ENCODE measurements around the gene CD151. TPM values are rescaled to one million over a fixed set of nuclear protein-coding genes. Genes with fewer than 3 reads are reported as not detected.

Gene CD151
- polyA plus RNA-seq, 1 donor (not counting 4 experiments of a cell fraction or from before 2014, with no cell fraction given), result 434 TPM

GRCh38 chr11:820655-821511 lies 11.9 kb upstream of the CD151 start:
- peaks cover 0 to 8% of the 10 kb centered on the region in 2 experiments for H3K36me3 ChIP-seq (ENCODE audit: control insufficient read depth in 2 of 2, extremely low read depth in 1 of 2, insufficient read depth in 2 of 2, low read length in 2 of 2)

GRCh38 chr11:821512-822371 lies 11.0 kb upstream of the CD151 start:
- no peaks in the 10 kb centered on the region for H3K9me3 ChIP-seq (ENCODE audit: control insufficient read depth, low read depth, low read length)
- TF ChIP-seq CTCF (optimal IDR thresholded peaks at IDR 0.05 in 1 of 3, IDR thresholded peaks at IDR 0.05 in 1 of 3, conservative IDR thresholded peaks at IDR 0.05 in 1 of 3; ENCODE audit: extremely low read depth in 1 of 3, insufficient read depth in 2 of 3, low read length in 3 of 3), result no peak
- no peak for TF ChIP-seq EZH2 (IDR thresholded peaks at IDR 0.05; ENCODE audit: low read length)
- no peak overlapping the region for H3K4me2 ChIP-seq (ENCODE audit: control insufficient read depth, extremely low read depth, insufficient read depth, low read depth, low read length)
- no peak overlapping the region for H3K4me3 ChIP-seq (ENCODE audit: control insufficient read depth in 2 of 3, extremely low read depth in 1 of 3, insufficient read depth in 2 of 3, low read depth in 1 of 3, low read length in 3 of 3)
- H3K27me3 ChIP-seq (ENCODE audit: control insufficient read depth, extremely low read depth, insufficient read depth, low read length), result peaks cover 6% of the 10 kb centered on the region
- dilution Hi-C loops (cut with MboI; ENCODE audit: extremely low pct_ligation_motif_present, low sequenced_read_pairs), result no loop called here
- no peak overlapping the region for H2AFZ ChIP-seq (ENCODE audit: control insufficient read depth, low read length)
- DNase-seq (ENCODE audit: low read depth, low spot score) (no peak), FAIRE-seq (no peak)
- peaks cover 0 to 8% of the 10 kb centered on the region in 2 experiments for H3K36me3 ChIP-seq (ENCODE audit: control insufficient read depth in 2 of 2, extremely low read depth in 1 of 2, insufficient read depth in 2 of 2, low read length in 2 of 2)
- H3K9ac ChIP-seq (ENCODE audit: control insufficient read depth, extremely low read depth, insufficient read depth, low read length), result no peak overlapping the region
- H3K27ac ChIP-seq (ENCODE audit: control insufficient read depth, insufficient read depth, low read length), result no peak overlapping the region
- H3K79me2 ChIP-seq (ENCODE audit: control insufficient read depth, insufficient read depth, low read length), result peaks cover 6% of the 10 kb centered on the region
- peaks cover 25% of the 10 kb centered on the region for H3K4me1 ChIP-seq (ENCODE audit: control insufficient read depth, extremely low read depth, insufficient read depth, low read length)
- no peaks in the 10 kb centered on the region for H4K20me1 ChIP-seq (ENCODE audit: control insufficient read depth, extremely low read depth, insufficient read depth, low read length)
- peaks cover 7% of the 10 kb centered on the region for H3K9me1 ChIP-seq (ENCODE audit: control insufficient read depth, extremely low read depth, insufficient read depth, low read length)

More at GRCh38 chr11:820655-821511, 11.9 kb upstream of the CD151 start:
- peak in 1 of 3 experiments; percentile 6 for TF ChIP-seq CTCF (optimal IDR thresholded peaks at IDR 0.05 in 1 of 3, IDR thresholded peaks at IDR 0.05 in 1 of 3, conservative IDR thresholded peaks at IDR 0.05 in 1 of 3; ENCODE audit: extremely low read depth in 1 of 3, insufficient read depth in 2 of 3, low read length in 3 of 3)
- no peak for TF ChIP-seq EZH2 (IDR thresholded peaks at IDR 0.05; ENCODE audit: low read length)
- H2AFZ ChIP-seq (ENCODE audit: control insufficient read depth, low read length), result no peak overlapping the region
- H3K27me3 ChIP-seq (ENCODE audit: control insufficient read depth, extremely low read depth, insufficient read depth, low read length), result no peaks in the 10 kb centered on the region
- H3K9me1 ChIP-seq (ENCODE audit: control insufficient read depth, extremely low read depth, insufficient read depth, low read length), result peaks cover 7% of the 10 kb centered on the region
- dilution Hi-C loops (cut with MboI; ENCODE audit: extremely low pct_ligation_motif_present, low sequenced_read_pairs), result no loop called here
- peak overlapping the region; percentile 71 to 78 (median 75) for H3K4me3 ChIP-seq (ENCODE audit: control insufficient read depth in 2 of 3, extremely low read depth in 1 of 3, insufficient read depth in 2 of 3, low read depth in 1 of 3, low read length in 3 of 3)
- H3K9me3 ChIP-seq (ENCODE audit: control insufficient read depth, low read depth, low read length), result no peaks in the 10 kb centered on the region
- H3K4me2 ChIP-seq (ENCODE audit: control insufficient read depth, extremely low read depth, insufficient read depth, low read depth, low read length), result peak overlapping the region; percentile 68
- H4K20me1 ChIP-seq (ENCODE audit: control insufficient read depth, extremely low read depth, insufficient read depth, low read length), result no peaks in the 10 kb centered on the region
- peaks cover 6% of the 10 kb centered on the region for H3K79me2 ChIP-seq (ENCODE audit: control insufficient read depth, insufficient read depth, low read length)
- peak overlapping the region; percentile 81 for H3K9ac ChIP-seq (ENCODE audit: control insufficient read depth, extremely low read depth, insufficient read depth, low read length)
- H3K4me1 ChIP-seq (ENCODE audit: control insufficient read depth, extremely low read depth, insufficient read depth, low read length), result peaks cover 25% of the 10 kb centered on the region
- no peak overlapping the region for H3K27ac ChIP-seq (ENCODE audit: control insufficient read depth, insufficient read depth, low read length)
- FAIRE-seq (no peak), DNase-seq (ENCODE audit: low read depth, low spot score) (no peak)
